Astrocyte (in vitro differentiated cells and primary cell): Measurements from ENCODE around the gene CARS2.

Source experiments
- CTCF ChIP-seq: IDR thresholded peaks from 2 replicates; pipeline ENCODE4 v1.5.1; 2011; ENCODE audit warnings: low read depth, mild to moderate bottlenecking, inconsistent platforms, low read length, moderate library complexity; ENCODE audit not compliant: insufficient read depth
- EZH2 ChIP-seq: IDR thresholded peaks from 2 replicates; pipeline ENCODE4 v1.6.1; 2012; ENCODE audit warnings: mild to moderate bottlenecking, low read length, inconsistent platforms; ENCODE audit not compliant: insufficient read depth

- TF ChIP-seq EZH2: no peak
- no peak for TF ChIP-seq CTCF
Measured at GRCh38 chr13:110651271-110651670, 54.6 kb downstream of the CARS2 start.
